OCI-LY1 (cell line): ENCODE measurements around the gene IZUMO4.
"Not testable (repeated sequence)": the region's sequence is repeated elsewhere in the genome, so short reads cannot be mapped to it uniquely, and the experiment has no call there.

Experiments
- H2AFZ ChIP-seq: fragments of 200-600 bp; sonication (generic), shearing (Covaris generic); 2 replicates; pipeline ENCODE4 v1.6.0; 2014; ENCODE audit warnings: antibody characterized with exemption, mild to moderate bottlenecking, low read length
- H3F3A ChIP-seq: fragments of 200-600 bp; sonication (generic), shearing (Covaris generic); 2 replicates; pipeline ENCODE4 v1.6.0; 2014; ENCODE audit warnings: mild to moderate bottlenecking, antibody characterized with exemption, low read length, moderate library complexity; ENCODE audit not compliant: insufficient read depth
- H3K27ac ChIP-seq: fragments of 200-600 bp; sonication (generic); 2 replicates; pipeline ENCODE4 v1.5.1; 2014; ENCODE audit warnings: low read length, mixed run types, mild to moderate bottlenecking, low read depth; ENCODE audit not compliant: poor library complexity, severe bottlenecking
- H3K27me3 ChIP-seq: fragments of 200-600 bp; sonication (generic); 2 replicates; pipeline ENCODE4 v1.6.0; 2014; ENCODE audit warnings: antibody characterized with exemption, mild to moderate bottlenecking, low read length, moderate library complexity; ENCODE audit not compliant: insufficient read depth
- H3K36me3 ChIP-seq: fragments of 200-600 bp; sonication (generic); 2 replicates; pipeline ENCODE4 v1.6.1; 2014; ENCODE audit warnings: mild to moderate bottlenecking, antibody characterized with exemption, low read length, moderate library complexity, mixed read lengths; ENCODE audit not compliant: insufficient read depth
- H3K4me1 ChIP-seq: fragments of 200-600 bp; sonication (generic); 2 replicates; pipeline ENCODE4 v1.5.1; 2014; ENCODE audit warnings: mild to moderate bottlenecking, low read length, moderate library complexity; ENCODE audit not compliant: insufficient read depth, severe bottlenecking
- H3K4me2 ChIP-seq: fragments of 200-600 bp; sonication (generic), shearing (Covaris generic); 2 replicates; pipeline ENCODE4 v1.6.1; 2014; ENCODE audit warnings: low read length
- H3K4me3 ChIP-seq: fragments of 200-600 bp; sonication (generic); 2 replicates; pipeline ENCODE4 v1.5.1; 2014; ENCODE audit warnings: low read length, low read depth, mild to moderate bottlenecking, mixed read lengths; ENCODE audit not compliant: poor library complexity, severe bottlenecking
- H3K79me2 ChIP-seq: fragments of 200-600 bp; shearing (Covaris generic); 2 replicates; pipeline ENCODE4 v1.6.1; 2016; ENCODE audit warnings: mixed run types, low read length, mixed read lengths; ENCODE audit not compliant: insufficient read depth
- H3K9ac ChIP-seq: fragments of 200-600 bp; sonication (generic), shearing (Covaris generic); 2 replicates; pipeline ENCODE4 v1.6.1; 2014; ENCODE audit warnings: mild to moderate bottlenecking, low read length, mixed read lengths
- H3K9me2 ChIP-seq: fragments of 200-600 bp; sonication (generic), shearing (Covaris generic); 2 replicates; pipeline ENCODE4 v1.6.1; 2014; ENCODE audit warnings: low read depth, mild to moderate bottlenecking, low read length, mixed read lengths
- H3K9me3 ChIP-seq: fragments of 200-600 bp; shearing (Covaris generic); 2 replicates; pipeline ENCODE4 v1.6.1; 2014; ENCODE audit warnings: low read length, mixed read lengths
- H4K20me1 ChIP-seq: fragments of 200-600 bp; sonication (generic), shearing (Covaris generic); 2 replicates; pipeline ENCODE4 v1.6.0; 2016; ENCODE audit warnings: mild to moderate bottlenecking, low read length; ENCODE audit not compliant: insufficient read depth
- EZH2 ChIP-seq: fragments of 200-600 bp; sonication (generic), shearing (Covaris generic); IDR thresholded peaks from 2 replicates; pipeline ENCODE4 v1.8.0; 2017; ENCODE audit warnings: borderline replicate concordance, mixed run types, mild to moderate bottlenecking, antibody characterized with exemption, low read length, moderate library complexity, mixed read lengths
- TF ChIP-seq, protein P1 (sequence below): fragments of 200-600 bp; sonication (generic), shearing (Covaris generic); IDR thresholded peaks from 2 replicates; pipeline ENCODE4 v1.5.1; 2017; ENCODE audit warnings: mild to moderate bottlenecking, antibody characterized with exemption, low read length, moderate library complexity, mixed read lengths

The IZUMO4 gene

GRCh38 chr19:2087621-2088100, 9.1 kb upstream of the IZUMO4 start:
- TF ChIP-seq EZH2 = no peak
- TF ChIP-seq, protein P1, sequence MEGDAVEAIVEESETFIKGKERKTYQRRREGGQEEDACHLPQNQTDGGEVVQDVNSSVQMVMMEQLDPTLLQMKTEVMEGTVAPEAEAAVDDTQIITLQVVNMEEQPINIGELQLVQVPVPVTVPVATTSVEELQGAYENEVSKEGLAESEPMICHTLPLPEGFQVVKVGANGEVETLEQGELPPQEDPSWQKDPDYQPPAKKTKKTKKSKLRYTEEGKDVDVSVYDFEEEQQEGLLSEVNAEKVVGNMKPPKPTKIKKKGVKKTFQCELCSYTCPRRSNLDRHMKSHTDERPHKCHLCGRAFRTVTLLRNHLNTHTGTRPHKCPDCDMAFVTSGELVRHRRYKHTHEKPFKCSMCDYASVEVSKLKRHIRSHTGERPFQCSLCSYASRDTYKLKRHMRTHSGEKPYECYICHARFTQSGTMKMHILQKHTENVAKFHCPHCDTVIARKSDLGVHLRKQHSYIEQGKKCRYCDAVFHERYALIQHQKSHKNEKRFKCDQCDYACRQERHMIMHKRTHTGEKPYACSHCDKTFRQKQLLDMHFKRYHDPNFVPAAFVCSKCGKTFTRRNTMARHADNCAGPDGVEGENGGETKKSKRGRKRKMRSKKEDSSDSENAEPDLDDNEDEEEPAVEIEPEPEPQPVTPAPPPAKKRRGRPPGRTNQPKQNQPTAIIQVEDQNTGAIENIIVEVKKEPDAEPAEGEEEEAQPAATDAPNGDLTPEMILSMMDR = peak; percentile 40
- H3K9me2 ChIP-seq = no peaks in the 10 kb centered on the region
- no peaks in the 10 kb centered on the region for H3K9me3 ChIP-seq
- H4K20me1 ChIP-seq = no peaks in the 10 kb centered on the region
- H3F3A ChIP-seq = peaks cover 5% of the 10 kb centered on the region; the same call in 1 of the 2 replicates
- peaks cover 81% of the 10 kb centered on the region for H3K4me1 ChIP-seq
- H3K27me3 ChIP-seq = no peaks in the 10 kb centered on the region
- H3K9ac ChIP-seq = peak overlapping the region; percentile 44; the same call in 1 of the 2 replicates
- H3K27ac ChIP-seq = peak overlapping the region; percentile 98
- H3K4me2 ChIP-seq = peak overlapping the region; percentile 29; the same call in 1 of the 2 replicates
- no peak overlapping the region for H2AFZ ChIP-seq
- H3K79me2 ChIP-seq = peaks cover 1% of the 10 kb centered on the region; the same call in 1 of the 2 replicates
- H3K36me3 ChIP-seq = no peaks in the 10 kb centered on the region; the same call in 1 of the 2 replicates
- no peak overlapping the region for H3K4me3 ChIP-seq

DNA sequence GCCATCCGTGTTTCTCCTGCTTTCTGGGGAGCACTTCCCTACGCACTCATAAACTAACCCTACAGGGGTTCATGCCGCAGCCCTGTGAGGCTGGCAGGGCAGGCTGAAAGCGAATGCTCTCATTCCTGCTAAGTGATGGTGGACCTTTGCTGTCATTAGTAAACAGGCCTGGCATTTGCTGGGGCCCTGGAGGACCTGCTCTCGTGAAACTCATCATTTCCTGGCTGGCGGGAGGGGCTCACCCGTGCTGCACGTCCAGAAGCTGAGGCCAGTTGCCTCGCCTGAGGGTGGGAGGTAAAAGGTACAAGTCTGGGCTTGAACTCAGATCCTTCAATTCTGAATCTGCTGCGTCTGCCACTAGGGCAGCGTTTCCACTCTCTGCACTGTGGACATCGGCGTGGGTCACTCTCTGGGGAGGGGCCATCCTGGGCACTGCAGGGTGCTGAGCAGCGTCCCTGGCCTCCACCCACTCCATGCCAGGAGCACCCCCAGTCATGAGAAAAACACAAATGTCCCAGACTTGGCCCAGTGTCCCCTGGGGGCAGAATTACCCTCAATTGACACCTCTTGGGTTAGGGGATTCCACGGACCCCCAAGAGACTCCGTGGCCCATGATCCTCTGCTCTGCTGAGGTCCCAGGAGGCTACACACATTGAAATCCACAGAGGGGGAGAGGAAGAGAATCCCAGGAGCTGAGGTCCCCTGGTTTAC, 7.6 kb upstream of the IZUMO4 start:
- Histone ChIP-seq H3K9ac (peak overlapping the region; percentile 37; the same call in 1 of the 2 replicates), H3K4me3 (no peak overlapping the region), H4K20me1 (no peaks in the 10 kb centered on the region), H2AFZ (no peak overlapping the region), H3K27ac (peak overlapping the region; percentile 98), H3K4me2 (peak overlapping the region; percentile 65; the same call in 1 of the 2 replicates), H3F3A (peaks cover 5% of the 10 kb centered on the region; the same call in 1 of the 2 replicates), H3K9me2 (no peaks in the 10 kb centered on the region), H3K9me3 (no peaks in the 10 kb centered on the region), H3K36me3 (peaks cover 6% of the 10 kb centered on the region; the same call in 1 of the 2 replicates), H3K79me2 (no peaks in the 10 kb centered on the region), H3K27me3 (no peaks in the 10 kb centered on the region), H3K4me1 (peaks cover 80% of the 10 kb centered on the region)
- TF ChIP-seq EZH2 = no peak
- TF ChIP-seq, protein P1 = no peak

DNA sequence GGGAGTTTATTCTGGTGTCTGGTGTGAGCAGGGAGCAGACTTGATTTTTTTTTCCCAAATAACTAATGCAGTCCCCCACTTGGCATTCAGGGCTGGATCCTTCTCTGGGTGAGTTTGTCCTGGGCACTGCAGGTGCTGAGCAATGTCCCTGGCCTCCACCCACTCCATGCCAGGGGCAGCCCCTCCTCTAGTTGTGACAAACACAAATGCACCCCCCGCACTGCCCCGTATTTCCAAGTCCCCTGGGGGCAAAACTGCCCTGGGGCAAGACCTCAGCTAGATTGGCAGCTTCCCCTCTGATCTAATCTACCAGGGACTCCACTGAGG, 7.0 kb upstream of the IZUMO4 start:
- Histone ChIP-seq H3K27ac (peak overlapping the region; percentile 98), H3K4me3 (peak overlapping the region; percentile 36)

GRCh38 chr19:2091926-2092525, 4.7 kb upstream of the IZUMO4 start:
- H3F3A ChIP-seq, H3K4me2 ChIP-seq, H3K79me2 ChIP-seq, H3K9me2 ChIP-seq, H2AFZ ChIP-seq, H3K27me3 ChIP-seq, H3K36me3 ChIP-seq, H3K9me3 ChIP-seq, H4K20me1 ChIP-seq, H3K9ac ChIP-seq, H3K4me3 ChIP-seq: not testable (repeated sequence)
- Histone ChIP-seq H3K27ac (peak overlapping the region; percentile 98), H3K4me1 (peaks cover 68% of the 10 kb centered on the region)

More for the DNA sequence above, 7.0 kb upstream of the IZUMO4 start:
- TF ChIP-seq, protein P1 = no peak
- TF ChIP-seq EZH2 = no peak
- H3K4me2 ChIP-seq = peak overlapping the region; percentile 65
- H3K9me2 ChIP-seq = no peaks in the 10 kb centered on the region
- peaks cover 83% of the 10 kb centered on the region for H3K4me1 ChIP-seq
- no peak overlapping the region for H2AFZ ChIP-seq
- H3F3A ChIP-seq = peaks cover 5% of the 10 kb centered on the region; the same call in 1 of the 2 replicates
- H3K79me2 ChIP-seq = no peaks in the 10 kb centered on the region
- no peaks in the 10 kb centered on the region for H3K27me3 ChIP-seq
- peaks cover 6% of the 10 kb centered on the region; the same call in 1 of the 2 replicates for H3K36me3 ChIP-seq
- no peaks in the 10 kb centered on the region for H3K9me3 ChIP-seq
- H4K20me1 ChIP-seq = no peaks in the 10 kb centered on the region
- H3K9ac ChIP-seq = peak overlapping the region; percentile 37; the same call in 1 of the 2 replicates
